Activated CD8-positive, alpha-beta T cell treated with anti-CD3 and anti-CD28 coated beads for 36 hours (primary cell): ENCODE data around the gene OR4D1. TPM values are rescaled to one million over a fixed set of nuclear protein-coding genes. Genes with fewer than 3 reads are reported as not detected.

Source experiments
- ATAC-seq: fragments of 200-7000 bp; cut with Tn5 transposase; one replicate; pipeline ENCODE4 v1.10.0; 2021; ENCODE audit warnings: mild to moderate bottlenecking, moderate library complexity
- CTCF ChIA-PET: fragments of 350-600 bp; sonication (Branson Sonifier 250); formaldehyde crosslinking; loops from one replicate; lab custom pipeline; 2021; ENCODE audit warnings: antibody characterized with exemption; lab: Charles Lee
- POLR2A ChIA-PET: fragments of 350-600 bp; sonication (Branson Sonifier 250); formaldehyde crosslinking; loops from one replicate; lab custom pipeline; 2021; ENCODE audit warnings: antibody characterized with exemption; lab: Charles Lee
- DNase-seq: peaks from one replicate; pipeline ENCODE4 v3.0.0-alpha.2; 2020
- H3K27ac Mint-ChIP-seq: one replicate; pipeline ENCODE4 v1.8.0; 2021; ENCODE audit warnings: mild to moderate bottlenecking, mixed read lengths
- H3K27me3 Mint-ChIP-seq: one replicate; pipeline ENCODE4 v1.8.0; 2021; ENCODE audit warnings: mixed read lengths
- H3K36me3 Mint-ChIP-seq: one replicate; pipeline ENCODE4 v1.8.0; 2021; ENCODE audit warnings: low read depth, mixed read lengths
- H3K4me1 Mint-ChIP-seq: one replicate; pipeline ENCODE4 v1.8.0; 2021; ENCODE audit warnings: low read depth, mixed read lengths
- H3K4me3 Mint-ChIP-seq: one replicate; pipeline ENCODE4 v1.8.0; 2021; ENCODE audit warnings: mild to moderate bottlenecking, moderate library complexity, mixed read lengths
- H3K9me3 Mint-ChIP-seq: one replicate; pipeline ENCODE4 v1.8.0; 2021; ENCODE audit warnings: mixed read lengths
- CTCF ChIP-seq: fragments of 200-600 bp; IDR thresholded peaks from one replicate; pipeline ENCODE4 v1.8.0; 2022; ENCODE audit warnings: antibody characterized with exemption, mild to moderate bottlenecking
- intact Hi-C: fragments of 100-400 bp; cut with micrococcal nuclease; formaldehyde crosslinking; loops from one replicate; pipeline ENCODE4 v1.10.0; 2022
- total RNA-seq, 2 experiments: library from RNA; stranded (reverse); gene quantifications; one replicate each; pipeline ENCODE4 v1.2.3, GENCODE V29; 2021

The OR4D1 gene
- total RNA-seq, 2 experiments from 2014 or later: 0.22 to 0.25 TPM

- TF ChIP-seq CTCF: peak; percentile 58
- Mint-ChIP-seq H3K9me3 (no peaks in the 10 kb centered on the region), H3K4me3 (no peak overlapping the region), H3K36me3 (no peaks in the 10 kb centered on the region), H3K4me1 (no peaks in the 10 kb centered on the region), H3K27me3 (no peaks in the 10 kb centered on the region), H3K27ac (no peak overlapping the region)
- POLR2A ChIA-PET: interaction anchor here (0.9 to 1.2 kb wide), 3 partner anchors 16 to 138 kb away, joined by 3 read pairs; partner anchors contain the start of gene MKS1
- peak; percentile 74 for DNase-seq
- intact Hi-C loops: no loop called here
- CTCF ChIA-PET: interaction anchor here (0.6 to 4.0 kb wide), 42 partner anchors 8 to 366 kb away, joined by 3 to 33 read pairs (median 4); partner anchors contain the start of genes EPX, HSF5, LPO and MKS1
- peak; percentile 93 for ATAC-seq
Measured at GRCh38 chr17:58200024-58200633, 51.9 kb downstream of the OR4D1 start.

GRCh38 chr17:58202859-58203258, 54.7 kb downstream of the OR4D1 start:
- DNase-seq (no peak), ATAC-seq (no peak)
- Mint-ChIP-seq H3K4me3 (no peak overlapping the region), H3K27ac (no peak overlapping the region), H3K9me3 (no peaks in the 10 kb centered on the region), H3K36me3 (no peaks in the 10 kb centered on the region), H3K27me3 (no peaks in the 10 kb centered on the region), H3K4me1 (no peaks in the 10 kb centered on the region)
- ChIA-PET CTCF (no interaction called here), POLR2A (no interaction called here)
- TF ChIP-seq CTCF: no peak
- intact Hi-C loops: no loop called here

- TF ChIP-seq CTCF: no peak
- Mint-ChIP-seq H3K27me3 (no peaks in the 10 kb centered on the region), H3K27ac (no peak overlapping the region), H3K9me3 (no peaks in the 10 kb centered on the region), H3K36me3 (peaks cover 4% of the 10 kb centered on the region), H3K4me1 (no peaks in the 10 kb centered on the region), H3K4me3 (no peak overlapping the region)
- ChIA-PET POLR2A (no interaction called here), CTCF (interaction anchor here (1.6 to 1.7 kb wide), 2 partner anchors 11 to 100 kb away, joined by 3 to 6 read pairs; no protein-coding TSS in a partner anchor)
- no peak for ATAC-seq
- intact Hi-C loops: no loop called here
- no peak for DNase-seq
Measured at GRCh38 chr17:58204796-58205195, 56.6 kb downstream of the OR4D1 start.

GRCh38 chr17:58205936-58206335, 57.8 kb downstream of the OR4D1 start:
- intact Hi-C loops: no loop called here
- Mint-ChIP-seq H3K36me3 (peaks cover 8% of the 10 kb centered on the region), H3K27me3 (no peaks in the 10 kb centered on the region), H3K27ac (no peak overlapping the region), H3K4me3 (no peak overlapping the region), H3K4me1 (no peaks in the 10 kb centered on the region), H3K9me3 (no peaks in the 10 kb centered on the region)
- ChIA-PET POLR2A (interaction anchor here (0.7 to 1.1 kb wide), 3 partner anchors 14 to 16 kb away, joined by 3 to 4 read pairs (median 3); no protein-coding TSS in a partner anchor), CTCF (interaction anchor here (1.3 to 1.7 kb wide), 2 partner anchors 44 to 99 kb away, joined by 3 read pairs; no protein-coding TSS in a partner anchor)
- ATAC-seq (no peak), DNase-seq (no peak)
- no peak for TF ChIP-seq CTCF

GRCh38 chr17:58207451-58207850, 59.3 kb downstream of the OR4D1 start:
- POLR2A ChIA-PET: interaction anchor here (1.2 kb wide), 1 partner anchor 10 kb away, joined by 3 read pairs; no protein-coding TSS in a partner anchor
- Mint-ChIP-seq H3K27me3 (no peaks in the 10 kb centered on the region), H3K36me3 (peaks cover 13% of the 10 kb centered on the region), H3K9me3 (no peaks in the 10 kb centered on the region), H3K27ac (no peak overlapping the region), H3K4me1 (no peaks in the 10 kb centered on the region), H3K4me3 (no peak overlapping the region)
- ATAC-seq (no peak), DNase-seq (no peak)
- intact Hi-C loops: no loop called here
- CTCF ChIA-PET: no interaction called here
- no peak for TF ChIP-seq CTCF
